ENCODE data around the gene RMDN3. TPM values are rescaled to one million over a fixed set of nuclear protein-coding genes. Genes with fewer than 3 reads are reported as not detected.

The RMDN3 gene
- total and polyA plus RNA-seq, 9 of the 15 experiments (the other 6 are each of a cell fraction or from before 2014, with no cell fraction given), result 8.1 to 38.2 (median 25.9) TPM

GRCh38 chr15:40754883-40755811 lies at the start of gene RMDN3 (continued):
- no peak for TF ChIP-seq ZNF79 (CRISPR knock-in tag; IDR thresholded peaks at IDR 0.05; ENCODE audit: low read depth)
- peak; percentile 96 for TF ChIP-seq POLR2A (conservative IDR thresholded peaks at IDR 0.05)
- TF ChIP-seq DIDO1 (tag; IDR thresholded peaks at IDR 0.05; ENCODE audit: low read depth), result peak; percentile 71; the same call in 1 of the 2 replicates
- no peak for TF ChIP-seq PATZ1 (CRISPR knock-in tag; IDR thresholded peaks at IDR 0.05; ENCODE audit: borderline replicate concordance)
- no peak for TF ChIP-seq PRPF4 (IDR thresholded peaks at IDR 0.05; ENCODE audit: insufficient read depth, low read depth, low read length, poor library complexity, severe bottlenecking)
- no peak for TF ChIP-seq RERE (CRISPR knock-in tag; IDR thresholded peaks at IDR 0.05; ENCODE audit: borderline replicate concordance)
- TF ChIP-seq HDAC3 (IDR thresholded peaks at IDR 0.05; ENCODE audit: borderline replicate concordance, partially characterized antibody), result no peak
- no peak; the same call in 1 of the 2 replicates for TF ChIP-seq ZNF589 (CRISPR knock-in tag; IDR thresholded peaks at IDR 0.05; ENCODE audit: low read depth)
- no peak for TF ChIP-seq ZNF436 (CRISPR knock-in tag; IDR thresholded peaks at IDR 0.05)

All from K562 (cell line).